KG1 (cell line): ENCODE measurements around the gene CHIT1.

ENCODE experiments used
- DNase-seq: peaks from one replicate; lab custom pipeline; 2025; lab: John Stamatoyannopoulos, UW

The CHIT1 gene

GRCh38 chr1:203216274-203217138, 13.0 kb downstream of the CHIT1 start:
- peak; percentile 61 for DNase-seq

GRCh38 chr1:203215573-203215972, 13.9 kb downstream of the CHIT1 start:
- no peak for DNase-seq

- no peak for DNase-seq
These were observed 14.6 kb downstream of the CHIT1 start for GRCh38 chr1:203214871-203215270.

- DNase-seq = no peak
These were observed 16.3 kb downstream of the CHIT1 start for GRCh38 chr1:203213126-203213525.

GRCh38 chr1:203211812-203212211, 17.7 kb downstream of the CHIT1 start:
- DNase-seq = no peak

- DNase-seq = no peak
These were observed 18.5 kb downstream of the CHIT1 start for GRCh38 chr1:203210988-203211387.

- no peak for DNase-seq
These were observed 19.1 kb downstream of the CHIT1 start for GRCh38 chr1:203210350-203210749.

- DNase-seq = no peak
These were observed 21.3 kb downstream of the CHIT1 start for GRCh38 chr1:203208181-203208580.

GRCh38 chr1:203207751-203208150, 21.7 kb downstream of the CHIT1 start:
- no peak for DNase-seq

- no peak for DNase-seq
These were observed 23.3 kb downstream of the CHIT1 start for GRCh38 chr1:203206129-203206687.

GRCh38 chr1:203204756-203205155, 24.7 kb downstream of the CHIT1 start:
- DNase-seq = no peak

GRCh38 chr1:203202431-203203245, 26.8 kb downstream of the CHIT1 start:
- DNase-seq = no peak

- no peak for DNase-seq
These were observed 27.8 kb downstream of the CHIT1 start for GRCh38 chr1:203201516-203202205.

GRCh38 chr1:203200916-203201315, 28.6 kb downstream of the CHIT1 start:
- no peak for DNase-seq

GRCh38 chr1:203199816-203200571, 29.5 kb downstream of the CHIT1 start:
- no peak for DNase-seq

GRCh38 chr1:203199481-203199815, 30.0 kb downstream of the CHIT1 start:
- DNase-seq = no peak

- DNase-seq = no peak
These were observed 30.5 kb downstream of the CHIT1 start for GRCh38 chr1:203199002-203199401.

GRCh38 chr1:203197625-203198024, 31.8 kb downstream of the CHIT1 start:
- DNase-seq = no peak

GRCh38 chr1:203196371-203196770, 33.1 kb downstream of the CHIT1 start:
- no peak for DNase-seq

- no peak for DNase-seq
These were observed 38.5 kb downstream of the CHIT1 start for GRCh38 chr1:203190949-203191348.

- no peak for DNase-seq
These were observed 39.5 kb downstream of the CHIT1 start for GRCh38 chr1:203189951-203190352.
